Ramos (cell line): ENCODE measurements around the gene JARID2.

Experiments
- in situ Hi-C: fragments of 300-500 bp; cut with MboI; formaldehyde crosslinking; loops from one replicate; pipeline ENCODE4 v1.14.3; 2022; ENCODE audit warnings: low sequenced_read_pairs; ENCODE audit not compliant: unreplicated experiment

Gene JARID2

DNA sequence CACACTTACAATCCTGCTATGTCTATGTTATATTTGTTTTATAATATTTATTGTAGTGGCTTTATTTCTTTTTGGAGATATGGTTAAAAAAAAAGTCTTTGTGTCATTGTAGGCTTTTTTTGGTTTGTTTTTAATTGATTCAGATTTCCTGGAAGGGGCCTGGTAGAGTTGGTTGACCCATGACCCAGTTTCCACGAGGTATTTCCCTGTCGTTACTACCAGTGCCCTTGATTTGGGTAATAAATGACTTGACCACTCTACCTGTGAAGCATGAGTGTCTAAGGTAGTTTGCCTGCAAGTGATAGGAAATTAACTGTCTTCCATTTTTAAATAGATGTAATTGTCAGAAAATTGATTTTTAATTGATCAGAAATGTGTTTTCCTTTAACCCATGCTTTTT is 121.0 kb downstream of the JARID2 start:
- in situ Hi-C loops, result no loop called here

DNA sequence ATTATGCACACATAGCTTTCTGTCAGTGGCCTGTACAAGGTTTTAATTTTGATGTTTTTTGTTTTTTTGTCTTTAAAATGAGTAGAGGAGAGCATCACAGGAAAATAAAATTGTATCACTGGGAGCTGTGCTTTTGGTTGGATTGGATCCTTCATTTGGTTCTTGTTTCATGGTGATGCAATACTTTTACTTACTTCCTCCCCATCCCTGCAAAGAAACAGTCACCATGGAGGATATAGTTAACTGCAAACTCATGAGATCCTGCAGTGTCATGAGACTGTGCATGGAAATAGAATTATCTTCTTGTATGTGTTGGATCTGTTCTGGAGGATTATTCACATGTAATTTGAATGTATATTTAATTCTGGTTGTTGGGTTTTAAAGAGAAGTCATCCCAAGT is 122.3 kb downstream of the JARID2 start:
- in situ Hi-C loops, result no loop called here

DNA sequence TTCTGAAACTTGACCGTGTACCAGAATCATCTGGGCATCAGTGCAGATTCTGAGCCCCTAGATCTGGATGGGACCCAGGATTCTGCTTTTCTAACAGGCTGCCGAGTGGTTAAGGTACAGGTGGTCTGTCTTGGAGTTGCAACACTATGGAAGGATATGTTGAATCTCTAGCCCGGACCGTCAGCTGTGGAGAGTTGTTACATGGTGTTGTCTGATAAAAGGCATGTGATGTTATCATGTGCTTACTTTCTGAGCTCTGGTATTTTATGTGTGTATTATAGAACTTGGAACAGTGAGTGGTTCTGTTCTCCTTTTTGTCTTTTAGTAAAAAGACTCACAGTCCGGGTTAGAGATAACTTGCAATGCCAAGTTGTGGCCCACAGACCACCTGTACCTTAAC is 123.0 kb downstream of the JARID2 start:
- in situ Hi-C loops, result no loop called here

- in situ Hi-C loops, result no loop called here
Observed at GRCh38 chr6:15369838-15370237, 124.0 kb downstream of the JARID2 start.

DNA sequence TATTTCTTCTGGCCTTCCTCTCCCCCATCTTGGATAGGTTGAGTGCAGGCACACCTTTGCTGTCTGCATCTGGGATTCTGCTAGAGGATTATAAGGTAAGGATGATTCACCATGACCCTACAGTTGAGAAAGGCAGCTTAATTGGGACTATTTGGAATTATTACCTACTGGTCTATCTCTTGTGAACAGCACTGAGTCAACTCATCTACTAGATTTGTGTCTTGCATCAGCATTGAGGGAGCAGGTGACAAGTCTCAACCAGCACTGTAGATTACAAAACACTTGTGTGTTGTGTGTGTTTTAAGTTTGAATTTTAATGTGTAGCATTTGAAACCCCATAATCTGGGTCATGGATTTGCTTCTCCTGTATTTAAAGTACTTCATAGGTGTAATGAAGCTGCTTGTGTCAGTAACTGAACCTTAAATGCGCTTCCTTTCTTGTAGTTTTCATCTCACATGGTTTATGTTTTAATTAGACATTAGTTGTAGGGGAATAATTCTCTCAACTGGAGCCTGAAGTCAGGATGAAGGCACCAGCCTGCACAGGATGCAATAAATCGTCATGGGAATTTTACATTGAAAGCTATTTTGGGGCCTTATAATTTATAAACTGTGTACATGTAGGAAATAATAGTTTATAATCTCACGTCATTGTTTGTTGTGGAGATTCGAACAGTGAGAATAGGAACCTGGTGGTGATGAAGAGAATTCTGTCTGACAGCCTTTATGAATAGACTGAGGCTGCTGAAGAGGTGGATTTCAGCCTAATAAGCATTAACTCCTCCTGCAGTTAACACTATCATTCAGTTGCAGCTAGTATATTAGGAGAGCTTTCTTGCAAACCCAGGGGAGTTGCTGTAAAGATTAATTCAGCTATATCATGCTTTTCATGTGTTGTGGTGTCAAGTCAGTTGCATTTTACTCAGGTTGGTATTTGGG is 125.1 kb downstream of the JARID2 start:
- in situ Hi-C loops, result no loop called here

GRCh38 chr6:15372932-15373331 is 127.1 kb downstream of the JARID2 start:
- in situ Hi-C loops, result no loop called here

GRCh38 chr6:15374119-15374518 is 128.2 kb downstream of the JARID2 start:
- in situ Hi-C loops, result no loop called here

GRCh38 chr6:15375018-15375417 is 129.1 kb downstream of the JARID2 start:
- in situ Hi-C loops, result no loop called here

DNA sequence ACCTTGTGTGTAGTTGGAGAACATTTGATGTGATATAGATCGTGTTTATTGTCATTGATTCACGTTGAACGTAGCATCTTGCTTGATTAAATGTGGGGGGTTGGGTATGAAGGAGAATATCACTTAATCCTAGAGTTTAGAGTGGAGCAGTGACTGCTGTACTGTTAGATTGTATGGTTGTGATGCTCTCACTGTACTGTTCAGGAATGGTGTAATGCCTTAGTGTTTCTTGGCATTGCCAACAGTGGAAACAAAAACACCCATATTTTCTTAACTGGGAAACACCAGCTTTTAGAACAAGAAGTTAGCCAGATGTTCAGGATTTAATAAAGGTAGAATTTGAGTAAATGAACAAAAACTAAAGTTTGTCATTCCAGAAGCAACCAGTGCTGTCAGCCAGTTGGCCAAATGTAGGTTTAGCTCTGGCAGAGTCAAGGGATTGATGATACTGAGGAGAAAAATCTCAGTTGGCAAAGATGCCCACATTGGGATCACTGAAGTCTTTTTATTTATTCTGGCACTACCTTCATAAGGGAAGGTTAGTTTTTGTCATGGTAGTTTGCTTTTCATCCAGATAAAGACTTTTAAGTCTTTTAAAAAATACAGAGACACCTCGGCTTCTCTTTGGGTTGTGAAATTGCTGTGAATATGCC is 129.9 kb downstream of the JARID2 start:
- in situ Hi-C loops, result no loop called here

- in situ Hi-C loops, result no loop called here
Observed at GRCh38 chr6:15376900-15377487, 131.1 kb downstream of the JARID2 start.

GRCh38 chr6:15378272-15378671 is 132.4 kb downstream of the JARID2 start:
- in situ Hi-C loops, result no loop called here

DNA sequence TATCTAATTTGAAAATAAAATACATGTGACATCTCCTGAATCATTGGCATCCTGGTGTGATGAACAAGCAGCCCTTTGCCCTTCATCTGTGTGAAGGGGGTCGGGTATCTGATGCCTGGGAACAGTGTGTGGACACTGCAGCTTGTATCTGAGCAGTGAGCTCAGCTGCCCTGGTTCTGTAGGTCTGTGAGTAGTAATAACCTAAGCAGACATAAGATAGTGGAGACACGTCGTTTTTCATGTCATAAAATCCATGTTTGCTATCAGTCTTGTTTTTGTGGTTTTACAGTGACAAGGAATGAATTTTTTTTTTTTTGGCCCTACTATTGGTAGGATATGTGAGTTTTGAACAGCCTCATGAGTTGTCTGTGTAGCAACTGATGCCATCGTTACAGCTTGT is 133.0 kb downstream of the JARID2 start:
- in situ Hi-C loops, result no loop called here

- in situ Hi-C loops, result no loop called here
Observed at GRCh38 chr6:15380351-15380750, 134.5 kb downstream of the JARID2 start.

- in situ Hi-C loops, result no loop called here
Observed at GRCh38 chr6:15382089-15382488, 136.2 kb downstream of the JARID2 start.

DNA sequence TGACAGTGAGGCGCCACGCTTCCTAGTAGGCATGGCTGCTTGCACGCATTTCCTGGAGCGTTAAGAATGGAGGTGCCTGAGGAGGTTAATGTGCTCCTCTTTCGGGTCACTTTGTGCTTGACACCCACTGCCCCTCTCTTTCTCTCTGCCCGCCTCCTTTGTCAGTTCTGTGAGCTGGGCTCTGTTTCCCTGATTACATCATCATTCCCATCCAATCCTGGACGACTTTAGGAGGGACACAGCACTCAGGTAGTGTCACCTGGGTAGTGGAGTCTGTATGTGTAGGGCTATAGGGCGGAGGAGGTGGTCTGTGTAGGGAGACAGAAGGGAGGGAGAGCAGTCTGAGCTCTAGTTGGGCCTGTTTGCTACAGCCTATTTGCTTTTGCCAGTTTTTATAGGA is 136.8 kb downstream of the JARID2 start:
- in situ Hi-C loops, result no loop called here

DNA sequence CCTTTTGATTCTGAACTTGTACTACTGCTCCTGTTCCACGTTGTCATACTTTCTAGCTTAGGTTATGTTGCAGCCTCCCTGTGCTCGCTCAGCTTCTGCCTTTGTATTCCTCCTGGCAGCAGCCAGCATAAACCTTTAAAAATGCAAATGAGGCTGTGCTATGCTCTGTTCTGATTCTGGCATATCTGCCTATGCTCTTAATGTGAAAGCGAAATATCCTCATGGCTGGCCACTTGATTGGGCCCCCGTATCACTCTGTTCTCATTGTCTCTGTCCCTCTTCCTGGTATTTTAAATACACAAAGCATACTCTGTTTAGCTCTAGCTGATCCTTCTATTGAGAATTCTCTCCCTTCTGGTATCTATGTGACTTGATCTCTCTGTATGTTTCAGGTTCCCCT is 139.0 kb downstream of the JARID2 start:
- in situ Hi-C loops, result no loop called here

GRCh38 chr6:15385521-15385920 is 139.7 kb downstream of the JARID2 start:
- in situ Hi-C loops, result no loop called here

DNA sequence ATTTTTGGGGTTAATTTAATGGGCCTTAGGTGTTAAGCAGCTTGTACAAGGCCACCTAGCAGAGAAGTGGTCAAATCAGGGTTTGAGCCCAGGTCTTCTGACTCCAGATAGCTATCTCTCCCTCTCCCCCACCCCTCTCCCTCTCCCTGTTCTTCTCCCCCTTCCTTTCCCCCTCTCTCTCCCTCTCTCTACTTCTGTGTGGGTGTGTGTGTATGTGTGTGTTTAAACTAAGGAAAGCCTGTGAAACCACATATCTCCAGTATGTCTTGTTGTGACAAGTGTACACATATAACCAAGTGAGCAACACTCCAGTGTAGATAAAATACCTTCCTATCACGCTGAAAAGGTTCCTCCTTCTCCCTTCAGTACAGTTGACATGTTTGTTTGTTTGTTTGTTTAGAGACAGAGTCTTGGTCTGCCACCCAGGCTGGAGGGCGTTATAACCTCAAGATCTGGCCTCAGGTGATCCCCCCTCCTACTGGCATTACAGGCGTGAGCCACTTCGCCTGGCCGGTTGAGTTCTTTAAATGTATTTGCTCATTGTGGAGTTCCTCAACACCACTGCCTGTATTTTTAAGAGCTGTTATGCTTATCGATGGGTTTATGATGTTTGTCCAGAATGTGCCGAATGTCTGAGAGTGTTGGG is 140.4 kb downstream of the JARID2 start:
- in situ Hi-C loops, result no loop called here

GRCh38 chr6:15386756-15387112 is 140.9 kb downstream of the JARID2 start:
- in situ Hi-C loops, result no loop called here

DNA sequence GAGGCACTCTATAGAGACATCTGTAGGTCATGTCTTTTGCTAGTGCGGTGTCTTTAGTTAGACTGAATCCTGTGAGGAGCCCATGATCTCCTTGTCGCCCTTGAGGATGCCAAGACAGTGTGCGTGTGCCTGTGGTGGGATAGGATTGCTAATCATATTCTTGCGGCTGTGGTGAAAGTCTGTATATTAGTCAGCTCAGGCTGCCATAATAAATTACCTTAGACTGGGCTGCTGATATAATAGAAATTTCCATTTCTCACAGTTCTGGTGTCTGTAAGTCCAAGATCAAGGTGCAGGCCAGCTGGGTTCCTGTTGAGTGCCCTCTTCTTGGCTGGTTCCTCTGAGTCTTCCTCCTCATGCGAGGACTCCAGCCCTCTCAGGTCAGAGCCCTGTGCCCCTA is 141.2 kb downstream of the JARID2 start:
- in situ Hi-C loops, result no loop called here
